NOMO-1 (cell line): ENCODE measurements around the gene FOXN1.

Experiments used
- DNase-seq, 2 experiments: peaks; one replicate each; lab custom pipeline; 2025; ENCODE audit not compliant: unreplicated experiment in 2 of 2; lab: John Stamatoyannopoulos, UW

The FOXN1 gene

GRCh38 chr17:28544402-28545140, 38.4 kb downstream of the FOXN1 start:
- no peak for DNase-seq

GRCh38 chr17:28545141-28545503, 39.0 kb downstream of the FOXN1 start:
- no peak for DNase-seq

- DNase-seq: no peak
These were observed 39.8 kb downstream of the FOXN1 start for GRCh38 chr17:28545787-28546415.

GRCh38 chr17:28547096-28547622, 41.0 kb downstream of the FOXN1 start:
- DNase-seq: no peak

- peak; percentile 80 to 91 for DNase-seq
These were observed 41.7 kb downstream of the FOXN1 start for GRCh38 chr17:28547623-28548416.

- DNase-seq: no peak
These were observed 42.4 kb downstream of the FOXN1 start for GRCh38 chr17:28548417-28549130.

- peak; percentile 44 to 56 for DNase-seq
These were observed 43.3 kb downstream of the FOXN1 start for GRCh38 chr17:28549236-28550132.

GRCh38 chr17:28550858-28551257, 44.7 kb downstream of the FOXN1 start:
- DNase-seq: no peak

GRCh38 chr17:28551421-28552175, 45.5 kb downstream of the FOXN1 start:
- DNase-seq: no peak

GRCh38 chr17:28552176-28552999, 46.2 kb downstream of the FOXN1 start, which contains the start of gene UNC119:
Gene UNC119 (minus strand): TSS chr17:28552624. CDS start chr17:28552557, 67 bp downstream.
- DNase-seq: peak; percentile 61 to 82

GRCh38 chr17:28553000-28553505, 46.9 kb downstream of the FOXN1 start:
- no peak for DNase-seq

GRCh38 chr17:28554565-28554964, 48.4 kb downstream of the FOXN1 start:
- DNase-seq: no peak

- DNase-seq: no peak
These were observed 48.9 kb downstream of the FOXN1 start for GRCh38 chr17:28555022-28555421.

- no peak for DNase-seq
These were observed 57.3 kb downstream of the FOXN1 start for GRCh38 chr17:28563475-28563874.

GRCh38 chr17:28567604-28568003, 61.5 kb downstream of the FOXN1 start:
- peak; percentile 75 to 88 for DNase-seq

- DNase-seq: no peak
These were observed 63.3 kb downstream of the FOXN1 start for GRCh38 chr17:28569446-28569845.

GRCh38 chr17:28570716-28571360, 64.7 kb downstream of the FOXN1 start:
- DNase-seq: peak in 1 of 2 experiments; percentile 11
